Epithelial cell of proximal tubule (primary cell): ENCODE measurements around the gene METAP1D. TPM values are rescaled to one million over a fixed set of nuclear protein-coding genes. Genes with fewer than 3 reads are reported as not detected.

Experiments used
- DNase-seq: peaks from one replicate; pipeline ENCODE4 v3.0.0-alpha.2; 2011; ENCODE audit warnings: low read depth
- H3K4me3 ChIP-seq: 2 replicates; pipeline ENCODE4 v1.5.1; 2011; ENCODE audit warnings: low read depth, mild to moderate bottlenecking, low read length
- CTCF ChIP-seq: conservative IDR thresholded peaks from 2 replicates; pipeline ENCODE4 v1.5.1; 2012; ENCODE audit warnings: low read depth, mild to moderate bottlenecking, low read length
- total RNA-seq: library from RNA; depleted of rRNA; stranded (reverse); fragments of >200 nt; gene quantifications from 2 replicates; pipeline ENCODE4 v1.2.3, GENCODE V29; 2015

The METAP1D gene
- total RNA-seq, 1 donor from 2014 or later = 5.5 TPM

- TF ChIP-seq CTCF = no peak
- no peak for DNase-seq
Observed at GRCh38 chr2:172009823-172010222, 10.1 kb downstream of the METAP1D start.

GRCh38 chr2:172011812-172012575, 12.2 kb downstream of the METAP1D start:
- TF ChIP-seq CTCF = no peak
- DNase-seq = no peak
- H3K4me3 ChIP-seq = no peak overlapping the region

More at GRCh38 chr2:172009823-172010222, 10.1 kb downstream of the METAP1D start:
- H3K4me3 ChIP-seq = no peak overlapping the region

- no peak for TF ChIP-seq CTCF
- DNase-seq = peak; percentile 15
- H3K4me3 ChIP-seq = no peak overlapping the region
Observed at GRCh38 chr2:172012677-172013391, 13.1 kb downstream of the METAP1D start.

- no peak for DNase-seq
- H3K4me3 ChIP-seq = no peak overlapping the region
- TF ChIP-seq CTCF = no peak
Observed at GRCh38 chr2:172013396-172013795, 13.6 kb downstream of the METAP1D start.

GRCh38 chr2:172021074-172021931, 21.6 kb downstream of the METAP1D start:
- no peak for DNase-seq
- no peak overlapping the region for H3K4me3 ChIP-seq
- TF ChIP-seq CTCF = no peak

- TF ChIP-seq CTCF = no peak
- no peak for DNase-seq
- H3K4me3 ChIP-seq = no peak overlapping the region
Observed at GRCh38 chr2:172021955-172022354, 22.2 kb downstream of the METAP1D start.
